GM23338 (cell line): ENCODE results near the gene PHYHD1. TPM values are rescaled to one million over a fixed set of nuclear protein-coding genes. Genes with fewer than 3 reads are reported as not detected.

Experiments
- ATAC-seq: fragments of 200-7000 bp; cut with Tn5 transposase; 3 replicates; pipeline ENCODE4 v1.9.1; 2020
- DNase-seq: peaks from one replicate; pipeline ENCODE4 v3.0.0-alpha.2; 2015; ENCODE audit warnings: low spot score
- H2AFZ ChIP-seq: fragments of 200-600 bp; sonication (generic); 2 replicates; pipeline ENCODE4 v1.8.0; 2016; ENCODE audit warnings: antibody characterized with exemption, mild to moderate bottlenecking, moderate library complexity
- H3F3A ChIP-seq: fragments of 200-600 bp; sonication (generic); replicated peaks from 2 replicates; pipeline ENCODE4 v1.8.0; 2017; ENCODE audit warnings: antibody characterized with exemption, mixed run types, low read depth
- H3K27ac ChIP-seq: fragments of 200-600 bp; sonication (generic); 2 replicates; pipeline ENCODE4 v1.6.1; 2016; ENCODE audit warnings: low read depth
- H3K27me3 ChIP-seq: fragments of 200-600 bp; sonication (generic); 2 replicates; pipeline ENCODE4 v1.8.0; 2016; ENCODE audit warnings: mild to moderate bottlenecking, mixed run types, moderate library complexity; ENCODE audit not compliant: insufficient read depth
- H3K36me3 ChIP-seq: fragments of 200-600 bp; sonication (generic); 2 replicates; pipeline ENCODE4 v1.8.0; 2016; ENCODE audit warnings: mild to moderate bottlenecking; ENCODE audit not compliant: insufficient read depth
- H3K4me1 ChIP-seq: fragments of 200-600 bp; sonication (generic); 2 replicates; pipeline ENCODE4 v1.8.0; 2016; ENCODE audit warnings: mild to moderate bottlenecking, moderate library complexity; ENCODE audit not compliant: insufficient read depth
- H3K4me2 ChIP-seq: fragments of 200-600 bp; sonication (generic); 2 replicates; pipeline ENCODE4 v1.7.1; 2017; ENCODE audit warnings: mixed run types
- H3K4me3 ChIP-seq: fragments of 200-600 bp; sonication (generic); 2 replicates; pipeline ENCODE4 v1.6.1; 2016; ENCODE audit warnings: mixed run types
- H3K79me2 ChIP-seq: fragments of 200-600 bp; sonication (generic); replicated peaks from 2 replicates; pipeline ENCODE4 v1.8.0; 2017; ENCODE audit warnings: mild to moderate bottlenecking; ENCODE audit not compliant: insufficient read depth
- H3K9me2 ChIP-seq: fragments of 200-600 bp; sonication (generic); 2 replicates; pipeline ENCODE4 v1.8.0; 2017; ENCODE audit not compliant: insufficient read depth
- H4K20me1 ChIP-seq: fragments of 200-600 bp; sonication (generic); replicated peaks from 2 replicates; pipeline ENCODE4 v1.8.0; 2017; ENCODE audit warnings: mild to moderate bottlenecking; ENCODE audit not compliant: insufficient read depth
- H3K27ac Mint-ChIP-seq: 2 replicates; pipeline ENCODE4 v1.8.0; 2020; ENCODE audit warnings: inconsistent platforms, mild to moderate bottlenecking, moderate library complexity, mixed read lengths
- H3K27me3 Mint-ChIP-seq: 3 replicates; pipeline ENCODE4 v1.8.0; 2022; ENCODE audit warnings: low read depth, mild to moderate bottlenecking, moderate library complexity, mixed read lengths, inconsistent platforms; ENCODE audit not compliant: insufficient read depth, poor library complexity
- H3K36me3 Mint-ChIP-seq: 3 replicates; pipeline ENCODE4 v1.8.0; 2021; ENCODE audit warnings: low read depth, mild to moderate bottlenecking, inconsistent platforms, moderate library complexity, mixed read lengths
- H3K4me1 Mint-ChIP-seq: 3 replicates; pipeline ENCODE4 v1.8.0; 2020; ENCODE audit warnings: mild to moderate bottlenecking, inconsistent platforms, mixed read lengths
- H3K4me3 Mint-ChIP-seq: 3 replicates; pipeline ENCODE4 v1.8.0; 2021; ENCODE audit warnings: moderate library complexity, mild to moderate bottlenecking, inconsistent platforms, mixed read lengths
- H3K9me3 Mint-ChIP-seq: 3 replicates; pipeline ENCODE4 v1.8.0; 2020; ENCODE audit warnings: moderate library complexity, mild to moderate bottlenecking, inconsistent platforms, mixed read lengths
- ETS1 ChIP-seq: IDR thresholded peaks from 2 replicates; pipeline ENCODE4 v1.6.1; 2016; ENCODE audit warnings: antibody characterized with exemption
- EZH2 ChIP-seq: fragments of 200-600 bp; sonication (generic); IDR thresholded peaks from one replicate; pipeline ENCODE4 v1.8.0; 2017; ENCODE audit warnings: antibody characterized with exemption, mild to moderate bottlenecking, low read depth; ENCODE audit not compliant: unreplicated experiment
- POLR2AphosphoS5 ChIP-seq: IDR thresholded peaks from 2 replicates; pipeline ENCODE4 v1.6.1; 2016; ENCODE audit warnings: antibody characterized with exemption, low read depth
- STAT1 ChIP-seq: IDR thresholded peaks from one replicate; pipeline ENCODE4 v1.6.1; 2016; ENCODE audit warnings: antibody characterized with exemption; ENCODE audit not compliant: unreplicated experiment
- ZNF331 ChIP-seq: fragments of 250-450 bp; sonication (Bioruptor Pico); IDR thresholded peaks from 2 replicates; pipeline ENCODE4 v1.5.0; 2020; ENCODE audit warnings: low read depth, mild to moderate bottlenecking, moderate library complexity
- ZNF462 ChIP-seq: fragments of 250-450 bp; sonication (Bioruptor Pico); IDR thresholded peaks from 2 replicates; pipeline ENCODE4 v1.5.0; 2020; ENCODE audit warnings: mild to moderate bottlenecking, moderate library complexity
- polyA plus RNA-seq: library from polyadenylated mRNA; unstranded; fragments of >200 nt; fragmentation: Nextera tagmentation; extraction: Ambion mirVana; gene quantifications from 2 replicates; pipeline ENCODE4 v1.2.1, GENCODE V29; 2016
- total RNA-seq: library from RNA; depleted of rRNA; stranded (reverse); fragments of >200 nt; shearing (Covaris generic); gene quantifications from 2 replicates; pipeline ENCODE4 v1.2.3, GENCODE V29; 2014

The PHYHD1 gene
- total and polyA plus RNA-seq, 2 experiments from 2014 or later = 10.4 to 16.8 TPM

DNA sequence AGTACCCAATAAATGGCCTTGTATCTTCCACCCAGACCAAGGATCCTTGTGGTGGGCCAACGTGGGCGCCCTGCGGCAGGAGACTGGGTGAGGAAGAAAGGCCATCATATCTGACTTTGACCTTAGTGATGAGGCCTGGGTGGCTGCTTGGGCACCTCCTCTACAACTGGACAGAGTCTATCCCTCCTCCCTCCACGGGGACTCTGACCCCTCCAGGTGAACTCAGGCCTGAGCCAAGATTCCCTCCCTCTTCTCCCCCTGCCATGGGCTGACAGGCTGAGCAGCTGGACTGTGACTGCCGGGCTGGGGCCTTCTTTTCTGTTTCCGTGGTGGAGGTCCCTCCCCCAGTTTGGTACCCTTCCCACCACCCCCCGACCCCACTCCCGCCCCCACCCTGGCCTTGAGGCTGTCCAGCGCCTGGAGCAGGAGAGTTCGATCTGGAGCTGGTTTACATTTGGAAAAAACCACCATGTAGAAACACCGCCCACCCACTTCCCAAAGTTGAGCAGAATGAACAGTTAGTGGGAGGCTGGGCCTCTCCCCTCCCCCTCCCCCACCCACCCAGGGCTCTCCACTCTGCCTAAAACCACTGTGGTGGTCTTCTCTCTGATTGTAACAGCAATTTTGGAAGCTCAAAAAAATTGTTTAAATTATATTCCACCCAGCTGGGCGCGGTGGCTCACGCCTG, 1.2 kb upstream of the PHYHD1 start (continued):
- TF ChIP-seq ETS1 = no peak
- no peak for TF ChIP-seq ZNF331
- TF ChIP-seq ZNF462 (CRISPR knock-in tag) = no peak
- no peak for TF ChIP-seq EZH2

- Histone ChIP-seq H3K36me3 (no peaks in the 10 kb centered on the region), H3K4me3 (peak overlapping the region; percentile 80), H3K9me2 (no peaks in the 10 kb centered on the region), H3K27me3 (no peaks in the 10 kb centered on the region), H3K27ac (peak overlapping the region; percentile 95), H2AFZ (peak overlapping the region; percentile 64), H3K4me2 (peak overlapping the region; percentile 88), H3K4me1 (peaks cover 9% of the 10 kb centered on the region), H4K20me1 (no peaks in the 10 kb centered on the region), H3K79me2 (no peaks in the 10 kb centered on the region), H3F3A (peaks cover 12% of the 10 kb centered on the region; the same call in 1 of the 2 replicates)
- Mint-ChIP-seq H3K36me3 (peaks cover 12% of the 10 kb centered on the region), H3K27me3 (peaks cover 16% of the 10 kb centered on the region), H3K27ac (peak overlapping the region; percentile 93), H3K4me1 (peaks cover 16% of the 10 kb centered on the region; the same call in 2 of the 3 replicates), H3K9me3 (no peaks in the 10 kb centered on the region), H3K4me3 (peak overlapping the region; percentile 79)
- ATAC-seq (peak; percentile 90), DNase-seq (peak; percentile 92)
- TF ChIP-seq POLR2AphosphoS5 = peak; percentile 71
- no peak for TF ChIP-seq ETS1
- no peak for TF ChIP-seq STAT1
Measured at GRCh38 chr9:128921881-128922763, 1.3 kb downstream of the PHYHD1 start.
